GM19397 (cell line): ENCODE data around the gene BORCS8.
A peak's percentile ranks its signal among the peaks of the same experiment; 100 is the strongest.

ENCODE experiments used
- ATAC-seq: cut with Tn5 transposase; IDR thresholded peaks from one replicate; pipeline ENCODE4 v1.9.1; 2021; ENCODE audit warnings: mild to moderate bottlenecking, moderate library complexity; ENCODE audit not compliant: unreplicated experiment

The BORCS8 gene

DNA sequence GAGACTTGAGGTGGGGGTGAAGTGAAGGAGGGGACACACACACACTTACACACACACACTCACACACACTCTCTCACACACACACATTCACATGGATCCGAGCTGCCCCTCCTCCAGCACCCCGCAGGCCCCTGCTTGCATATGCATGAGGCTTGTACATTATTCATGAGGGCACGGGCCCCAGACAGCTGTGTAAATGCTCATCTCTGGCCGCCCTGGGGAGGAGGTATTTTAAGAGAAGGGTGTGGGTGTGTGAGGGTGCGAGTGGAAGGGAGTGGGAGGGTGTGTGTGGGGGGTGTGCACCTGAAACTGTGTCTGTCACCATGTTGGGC, 22.2 kb upstream of the BORCS8 start:
- ATAC-seq, result no peak

DNA sequence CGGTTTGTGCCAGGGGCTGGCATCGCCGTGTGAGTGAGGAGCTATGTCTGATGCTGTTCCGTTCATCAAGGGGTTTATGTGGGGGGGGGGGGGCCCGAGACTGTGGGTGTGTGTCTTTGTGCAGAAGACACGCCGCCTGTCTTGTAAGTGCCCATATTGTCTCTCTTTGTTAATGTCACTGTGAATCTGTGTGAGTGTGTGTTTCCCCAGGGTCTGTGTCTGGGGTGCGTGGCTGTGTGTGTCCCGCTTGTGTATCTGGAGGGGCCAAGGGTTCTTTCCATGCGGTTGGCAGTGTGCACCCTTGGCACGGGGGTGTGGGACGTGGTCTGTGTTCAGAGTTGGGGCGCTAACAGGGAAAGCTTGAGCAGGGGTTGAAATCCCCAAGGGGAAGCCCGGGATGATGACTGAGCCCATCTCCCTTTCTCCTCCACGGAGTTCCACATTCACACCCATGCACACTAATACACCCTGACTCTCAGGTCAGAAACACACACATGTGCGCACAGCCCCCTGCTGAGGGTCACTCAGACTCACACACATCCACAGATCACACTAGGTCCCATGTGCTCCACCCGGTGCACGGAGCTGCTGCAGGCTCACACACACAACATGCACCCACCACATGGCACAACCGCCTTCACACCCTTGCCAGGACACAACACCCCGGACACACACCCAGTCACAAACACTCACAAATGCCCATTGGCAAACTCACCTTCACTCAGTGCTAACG, 21.6 kb upstream of the BORCS8 start:
- no peak for ATAC-seq

DNA sequence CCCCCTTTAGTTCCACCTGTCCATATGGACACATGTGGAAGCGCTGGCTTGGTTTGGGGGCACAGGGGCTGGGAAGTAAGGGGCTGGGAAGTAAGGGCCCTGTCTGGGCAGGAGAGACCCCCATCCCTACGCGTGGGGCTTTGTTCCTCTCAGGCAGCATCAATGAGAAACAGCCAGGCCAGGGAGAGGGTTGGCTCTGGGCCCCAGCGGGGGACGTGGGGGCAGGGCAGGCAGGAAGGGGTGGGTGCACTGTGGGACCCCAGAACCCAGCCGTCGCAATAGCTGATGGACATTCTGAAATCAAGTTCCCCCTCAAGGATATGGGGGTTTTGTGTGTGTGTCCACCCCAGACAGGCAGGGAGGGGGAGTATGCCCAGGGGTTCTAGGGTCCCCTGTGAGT, 21.0 kb upstream of the BORCS8 start:
- ATAC-seq, result no peak

DNA sequence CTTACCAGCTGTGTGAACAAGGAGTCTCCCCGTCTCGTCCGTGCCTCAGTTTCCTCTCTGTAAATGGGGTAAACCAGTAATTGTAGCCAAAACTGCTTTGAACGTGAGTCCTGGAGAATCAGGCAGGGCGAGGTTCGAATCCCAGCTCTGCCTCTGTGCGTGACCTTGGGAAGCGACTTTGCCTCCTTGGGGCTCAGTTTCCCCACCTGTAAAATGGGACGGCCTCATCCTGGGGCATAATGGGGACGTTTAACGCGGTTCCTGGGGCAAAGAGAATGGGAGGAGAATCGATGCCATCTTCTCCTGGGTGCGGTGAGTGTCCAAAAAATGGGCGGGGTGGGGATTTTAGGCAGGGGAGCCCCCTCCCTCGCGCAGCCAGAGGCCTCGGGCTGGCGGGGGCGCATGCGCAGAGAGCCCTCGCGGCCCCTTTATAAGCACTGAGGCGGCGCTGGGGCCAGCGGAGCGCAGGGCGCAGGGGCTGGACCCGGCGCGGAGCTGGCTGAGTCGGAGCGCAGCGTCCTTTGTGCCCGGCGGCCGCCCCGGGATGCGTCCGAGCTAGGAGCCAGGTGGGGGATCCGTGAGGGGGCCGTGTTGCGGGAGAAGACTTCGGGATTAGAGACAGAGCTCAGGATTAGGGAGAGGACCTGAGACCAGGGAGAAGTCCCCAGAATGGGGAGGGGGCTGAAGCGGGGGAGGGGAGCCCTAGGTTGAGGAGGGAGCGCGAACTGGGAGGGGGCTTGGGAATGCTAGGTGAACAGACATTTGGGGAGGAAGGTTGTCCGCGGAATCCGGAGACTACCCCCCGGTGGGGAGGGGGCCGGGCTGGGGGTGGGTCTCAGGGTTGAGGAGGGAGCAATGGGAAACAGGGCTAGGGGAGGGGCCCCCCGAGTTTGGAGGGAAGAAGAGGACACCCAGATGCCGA, 19.8 kb upstream of the BORCS8 start, which contains the start of gene NCAN:
Gene NCAN, plus strand, starts transcription at position 460 of the 922 bp plus-strand sequence. CDS start 4,996 bp downstream, outside the sequence.
- no peak for ATAC-seq

DNA sequence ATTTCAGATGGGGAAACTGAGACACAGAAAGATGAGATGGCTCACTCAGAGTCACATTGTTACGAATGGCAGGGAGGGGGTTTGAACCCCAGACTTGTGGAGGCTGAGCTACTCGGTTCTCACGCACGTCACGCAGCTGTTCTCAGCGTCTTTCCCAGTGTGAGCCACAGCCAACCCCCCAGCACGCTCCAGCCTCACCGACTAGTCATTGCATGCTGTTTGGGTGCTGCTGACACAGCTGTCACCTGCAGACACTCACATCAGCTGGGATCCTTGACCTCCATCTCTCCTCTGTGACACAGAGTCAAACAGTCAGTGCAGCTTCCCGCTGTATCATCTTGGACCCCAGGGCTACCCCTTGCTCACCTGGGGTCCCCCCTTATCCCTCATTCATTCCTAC, 17.4 kb upstream of the BORCS8 start:
- ATAC-seq, result no peak

DNA sequence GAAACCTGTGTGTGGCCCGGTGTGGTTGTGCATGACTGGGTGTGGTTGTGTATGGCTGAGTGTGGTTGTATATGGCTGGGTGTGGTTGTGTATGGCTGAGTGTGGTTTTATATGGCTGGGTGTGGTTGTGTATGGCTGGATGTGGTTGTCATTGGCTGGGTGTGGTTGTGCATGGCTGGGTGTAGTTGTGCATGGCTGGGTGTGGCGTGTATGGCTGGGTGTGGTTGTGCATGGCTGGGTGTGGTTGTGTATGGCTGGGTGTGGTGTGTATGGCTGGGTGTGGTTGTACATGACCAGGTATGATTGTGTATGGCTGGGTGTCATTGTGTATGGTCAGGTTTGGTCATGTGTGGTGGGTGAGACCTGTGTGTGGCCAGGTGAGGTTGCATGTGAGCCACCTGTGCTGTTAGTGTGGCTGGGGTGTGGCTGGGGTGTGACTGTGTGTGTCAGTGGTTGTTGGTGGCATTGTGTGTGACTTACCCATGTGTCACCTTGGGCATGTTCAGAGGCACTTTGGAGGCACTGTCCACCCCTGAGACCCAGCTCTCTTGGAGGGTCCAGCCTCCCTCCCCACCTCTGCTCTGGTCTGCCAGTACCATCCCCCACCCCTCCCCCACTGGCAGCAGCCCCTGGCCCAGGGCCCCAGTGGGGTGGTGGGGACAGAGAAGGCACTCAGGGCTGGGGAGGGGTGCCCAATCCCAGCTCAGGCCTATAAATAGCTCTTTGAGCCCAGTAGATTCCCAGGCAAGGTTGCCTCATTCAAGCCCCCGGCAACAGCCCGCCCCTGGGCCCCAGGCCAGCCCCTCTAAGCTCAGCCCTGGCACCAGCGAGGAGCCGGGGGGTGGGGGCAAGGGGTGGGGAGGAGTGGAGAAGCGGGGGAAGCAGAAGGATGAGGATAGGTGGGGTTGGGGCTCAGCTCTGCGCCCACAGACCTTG, 16.0 kb upstream of the BORCS8 start:
- ATAC-seq, result no peak

DNA sequence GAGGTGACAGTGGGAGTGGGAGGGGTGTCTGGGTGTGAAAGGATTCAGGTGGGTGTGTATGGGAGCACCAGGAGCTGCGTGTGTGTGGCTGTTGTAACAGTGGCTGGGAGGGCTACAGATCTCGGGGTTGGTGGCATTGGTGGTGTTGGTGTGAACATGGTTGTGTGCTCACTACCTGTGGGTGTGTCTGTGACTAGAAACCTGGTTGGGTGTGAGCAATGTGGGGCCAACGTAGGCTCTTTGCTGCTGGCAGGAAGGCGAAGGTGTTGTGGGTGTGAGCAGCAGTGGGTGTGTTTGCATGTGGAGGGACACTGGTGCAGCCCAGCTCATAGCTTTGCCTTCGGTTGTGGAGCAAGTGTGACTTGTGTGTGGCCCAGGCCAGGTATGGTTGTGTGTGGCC, 15.0 kb upstream of the BORCS8 start:
- ATAC-seq, result no peak

DNA sequence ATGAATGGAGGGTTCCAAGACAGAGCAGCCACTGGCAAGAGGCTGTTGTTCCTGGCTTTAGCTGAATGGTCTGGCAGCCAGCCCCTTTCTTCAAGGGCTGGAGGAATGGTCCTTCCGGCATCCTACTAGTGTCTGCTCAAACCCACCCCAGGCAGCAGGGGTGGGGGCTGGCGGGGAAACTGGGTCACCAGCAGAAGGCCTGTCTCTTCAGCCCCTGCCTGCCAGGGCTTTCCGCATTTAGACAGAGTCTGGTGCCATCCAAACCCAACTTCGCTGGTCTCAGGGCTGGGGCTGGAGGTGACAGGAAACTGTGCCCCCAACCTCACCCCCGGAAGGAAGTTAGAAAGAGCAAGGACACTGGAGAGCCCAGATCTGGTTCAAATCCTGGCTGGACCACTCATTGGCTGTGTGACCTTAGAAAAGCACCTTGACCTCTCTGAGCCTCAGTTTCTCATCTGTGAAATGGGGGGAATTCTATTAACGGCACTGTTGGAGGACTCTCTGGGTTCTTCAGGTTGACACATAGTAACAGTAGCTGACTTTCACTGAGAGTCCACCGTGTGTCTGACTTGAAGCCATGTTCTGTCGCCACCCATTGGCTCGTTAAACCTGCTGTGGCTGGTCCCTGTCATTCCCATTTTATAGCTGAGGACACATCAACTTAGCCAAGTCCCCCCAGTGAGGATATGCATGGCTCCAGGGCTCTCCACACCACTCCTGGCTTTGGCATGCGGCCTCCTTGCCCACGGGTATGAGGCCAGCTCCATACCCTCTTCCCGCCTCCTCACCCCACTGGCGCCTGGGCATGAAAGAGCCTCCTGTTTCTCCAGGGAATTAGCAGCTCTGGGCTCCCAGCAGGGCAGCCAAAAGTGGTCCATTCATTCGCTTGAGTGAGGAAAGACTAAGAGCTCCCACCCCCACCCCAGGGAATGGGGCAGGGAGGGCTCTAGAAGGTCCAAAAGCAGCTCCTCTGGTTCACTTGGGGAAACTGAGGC, 13.8 kb upstream of the BORCS8 start:
- no peak for ATAC-seq

DNA sequence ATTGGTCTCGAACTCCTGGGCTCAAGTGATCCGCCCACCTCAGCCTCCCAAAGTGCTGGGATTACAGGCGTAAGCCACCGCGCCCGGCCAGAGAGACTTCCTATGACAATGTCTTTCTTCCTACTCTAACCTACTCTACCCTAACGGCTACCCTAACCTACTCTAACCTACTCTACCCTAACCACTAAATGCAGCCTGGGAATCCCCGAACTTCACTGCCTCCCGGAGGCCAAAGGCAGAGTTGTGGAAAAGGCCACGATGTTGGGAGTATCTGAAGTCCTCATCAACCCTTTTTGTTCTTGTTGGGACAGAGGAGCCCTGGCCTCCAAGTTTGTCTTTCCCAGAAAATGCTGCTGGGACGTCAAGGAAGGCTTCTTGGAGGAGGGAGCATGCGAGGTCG, 12.2 kb upstream of the BORCS8 start:
- no peak for ATAC-seq

DNA sequence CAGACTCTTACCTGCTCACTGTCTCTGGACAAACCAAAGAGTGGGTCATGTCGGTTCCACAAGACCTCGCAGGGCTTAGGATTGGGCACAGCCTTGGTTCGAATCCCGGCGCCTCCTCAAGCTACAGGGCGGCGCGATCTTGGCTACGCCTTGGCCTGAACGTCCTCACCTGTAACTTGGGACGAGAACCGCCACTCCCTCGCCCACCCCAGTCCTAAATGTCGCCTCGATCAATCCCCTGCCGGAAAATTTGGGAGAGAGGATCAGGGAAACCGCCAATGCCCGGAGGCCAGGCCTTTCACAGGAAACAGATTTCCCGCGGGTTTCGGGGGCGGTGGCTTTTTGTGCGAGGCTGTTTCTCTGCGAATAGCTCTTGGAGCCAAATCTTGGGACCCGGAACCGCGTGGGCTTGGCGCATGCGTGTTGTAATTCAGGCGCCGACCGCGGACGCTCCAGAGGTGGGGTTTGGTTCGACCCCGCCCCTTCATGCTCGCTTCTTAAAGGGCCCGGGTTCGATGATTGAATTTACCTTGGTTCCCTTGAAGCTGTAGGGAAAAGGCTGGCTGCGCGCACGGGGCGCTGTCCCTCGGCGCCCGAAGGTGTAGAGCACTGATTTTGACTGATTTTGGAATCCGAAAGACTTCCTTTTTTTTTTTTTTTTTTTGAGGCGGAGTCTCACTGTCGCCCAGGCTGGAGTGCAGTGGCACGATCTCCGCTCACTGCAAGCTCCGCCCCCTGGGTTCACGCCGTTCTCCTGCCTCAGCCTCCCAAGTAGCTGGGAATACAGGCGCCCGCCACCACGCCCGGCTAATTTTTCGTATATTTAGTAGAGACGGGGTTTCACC, 11.3 kb upstream of the BORCS8 start, which contains the start of gene NR2C2AP:
Gene NR2C2AP, minus strand, starts transcription at position 403 of the 845 bp plus-strand sequence. Its CDS starts 354 bp downstream, at position 49.
- ATAC-seq, result peak; percentile 76

DNA sequence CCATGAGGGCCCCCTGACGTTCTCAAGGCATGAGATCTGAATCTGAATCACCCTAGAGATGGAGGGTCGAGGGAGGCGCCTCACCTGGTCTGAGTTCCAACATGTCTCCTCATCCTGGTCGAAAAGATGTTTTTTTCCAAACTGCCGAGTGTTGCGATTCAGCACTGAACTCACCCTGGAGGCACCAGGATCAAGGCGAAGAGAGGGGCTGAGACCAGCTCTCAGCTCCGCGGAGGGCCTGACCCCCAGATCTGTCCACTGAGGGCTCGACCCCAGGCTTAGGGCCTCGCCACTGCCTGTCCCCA, 10.7 kb upstream of the BORCS8 start:
- no peak for ATAC-seq

DNA sequence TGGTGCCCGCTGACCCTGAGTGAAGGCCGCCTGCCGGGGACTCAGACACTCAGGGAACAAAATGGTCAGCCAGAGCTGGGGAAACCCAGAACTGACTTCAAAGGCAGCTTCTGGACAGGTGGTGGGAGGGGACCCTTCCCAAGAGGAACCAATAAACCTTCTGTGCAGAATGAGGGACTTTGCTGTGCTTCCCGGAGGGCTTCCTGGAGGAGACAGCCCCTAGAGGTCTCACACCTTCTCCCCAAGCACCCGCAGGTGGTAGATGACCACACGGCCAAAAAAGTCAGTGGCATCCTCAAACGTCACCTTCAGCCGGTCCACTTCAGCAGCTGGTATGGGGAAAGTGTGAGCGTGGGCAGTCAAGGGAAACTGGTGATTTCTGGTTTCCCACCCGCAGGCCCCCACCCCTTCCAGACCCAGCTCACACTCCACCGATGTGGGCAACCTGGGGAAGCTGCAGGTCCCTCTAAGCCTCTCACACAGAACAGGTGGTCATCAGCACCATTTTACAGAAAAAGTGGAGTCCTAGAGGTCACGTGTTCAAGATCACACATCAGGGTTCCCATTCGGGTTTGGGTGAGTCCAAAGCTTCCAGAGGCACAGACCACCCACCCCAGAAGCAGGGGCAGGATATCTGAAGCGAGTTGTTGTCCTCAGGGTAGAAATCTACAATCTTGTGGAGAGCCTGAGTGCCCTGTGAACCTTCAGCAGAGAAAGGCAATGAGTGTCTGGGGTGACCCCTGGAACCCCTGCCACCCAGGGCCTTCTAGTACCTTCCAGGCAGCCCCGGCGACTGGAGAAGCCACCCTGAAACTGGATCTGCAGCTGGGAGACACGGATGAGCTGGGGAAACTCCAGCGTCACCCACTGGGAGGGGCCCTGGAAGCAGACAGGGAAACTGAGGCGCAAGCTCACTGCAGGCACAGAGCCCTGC, 10.0 kb upstream of the BORCS8 start:
- no peak for ATAC-seq

DNA sequence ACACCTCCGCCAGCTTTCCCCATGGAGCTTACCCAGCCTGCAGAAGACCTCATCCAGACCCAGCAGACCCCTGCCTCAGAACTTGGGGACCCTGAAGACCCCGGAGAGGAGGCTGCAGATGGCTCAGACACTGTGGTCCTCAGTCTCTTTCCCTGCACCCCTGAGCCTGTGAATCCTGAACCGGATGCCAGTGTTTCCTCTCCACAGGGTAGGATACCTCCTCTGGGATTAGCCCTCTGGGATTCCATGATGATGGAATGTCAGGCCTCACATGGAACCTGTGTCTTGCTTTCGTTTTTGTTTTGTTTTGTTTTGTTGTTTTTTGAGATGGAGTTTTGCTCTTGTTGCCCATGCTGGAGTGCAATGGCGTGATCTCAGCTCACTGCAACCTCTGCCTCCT, 2.0 kb upstream of the BORCS8 start:
- no peak for ATAC-seq

DNA sequence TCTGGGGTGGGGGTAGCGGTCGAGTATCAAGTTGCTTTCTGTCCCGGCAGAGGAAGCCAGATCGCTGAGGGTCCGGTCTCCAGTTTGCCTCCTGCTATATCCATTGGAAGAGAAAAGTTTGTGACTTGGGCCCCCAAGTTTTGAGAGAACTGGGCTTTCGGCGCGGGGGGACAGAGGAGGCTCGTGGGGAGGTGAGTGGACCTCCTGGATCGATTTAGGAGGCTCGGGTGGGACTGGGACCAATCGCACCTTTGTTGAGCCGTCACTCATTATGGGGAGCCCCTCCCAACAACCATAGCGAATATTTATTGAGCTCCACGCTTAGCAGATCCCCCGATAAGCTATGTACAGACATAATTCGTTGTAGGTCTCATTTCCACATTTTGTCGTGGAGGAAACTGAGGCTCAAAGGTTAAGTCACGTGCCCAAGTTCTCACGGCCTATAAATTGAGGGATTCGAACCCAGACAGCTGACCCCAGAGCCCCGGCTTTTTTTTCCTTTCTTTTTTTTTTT, 1.0 kb upstream of the BORCS8 start:
- ATAC-seq, result no peak

DNA sequence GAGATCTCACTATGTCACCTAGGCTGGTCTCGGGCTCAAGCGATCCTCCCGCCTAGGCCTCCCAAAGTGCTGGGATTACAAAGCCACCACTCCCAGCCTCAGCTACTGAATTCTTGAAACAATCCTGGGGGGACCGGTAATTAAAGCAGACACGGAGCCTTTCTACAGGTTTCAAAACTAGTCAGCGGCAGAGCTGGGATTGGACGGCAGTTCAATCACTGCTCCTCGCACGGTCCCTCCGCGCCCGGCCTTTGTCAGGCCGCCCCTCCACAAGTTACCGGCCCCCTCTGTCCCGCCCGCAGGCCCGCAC, 229 bp downstream of the BORCS8 start:
- ATAC-seq, result no peak

DNA sequence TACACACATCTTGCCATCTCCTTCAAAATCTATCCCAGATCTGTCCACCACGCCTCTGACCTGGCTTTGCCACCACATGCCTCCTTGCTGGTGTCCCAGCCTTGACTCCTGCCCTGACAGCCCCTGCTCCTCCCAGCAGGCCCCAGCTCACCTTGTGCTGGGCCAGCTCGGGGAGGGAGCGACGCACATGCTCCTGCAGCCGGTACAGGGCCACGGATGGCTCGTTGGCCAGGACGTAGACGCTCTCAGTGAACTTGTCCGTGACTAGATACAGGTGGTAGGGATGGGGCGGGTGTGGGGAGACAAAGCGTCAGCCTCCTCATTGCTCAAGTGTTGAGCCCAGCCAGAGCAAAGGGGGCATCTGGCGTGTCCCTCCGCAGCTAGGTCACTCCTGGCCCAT, 5.2 kb downstream of the BORCS8 start:
- no peak for ATAC-seq

DNA sequence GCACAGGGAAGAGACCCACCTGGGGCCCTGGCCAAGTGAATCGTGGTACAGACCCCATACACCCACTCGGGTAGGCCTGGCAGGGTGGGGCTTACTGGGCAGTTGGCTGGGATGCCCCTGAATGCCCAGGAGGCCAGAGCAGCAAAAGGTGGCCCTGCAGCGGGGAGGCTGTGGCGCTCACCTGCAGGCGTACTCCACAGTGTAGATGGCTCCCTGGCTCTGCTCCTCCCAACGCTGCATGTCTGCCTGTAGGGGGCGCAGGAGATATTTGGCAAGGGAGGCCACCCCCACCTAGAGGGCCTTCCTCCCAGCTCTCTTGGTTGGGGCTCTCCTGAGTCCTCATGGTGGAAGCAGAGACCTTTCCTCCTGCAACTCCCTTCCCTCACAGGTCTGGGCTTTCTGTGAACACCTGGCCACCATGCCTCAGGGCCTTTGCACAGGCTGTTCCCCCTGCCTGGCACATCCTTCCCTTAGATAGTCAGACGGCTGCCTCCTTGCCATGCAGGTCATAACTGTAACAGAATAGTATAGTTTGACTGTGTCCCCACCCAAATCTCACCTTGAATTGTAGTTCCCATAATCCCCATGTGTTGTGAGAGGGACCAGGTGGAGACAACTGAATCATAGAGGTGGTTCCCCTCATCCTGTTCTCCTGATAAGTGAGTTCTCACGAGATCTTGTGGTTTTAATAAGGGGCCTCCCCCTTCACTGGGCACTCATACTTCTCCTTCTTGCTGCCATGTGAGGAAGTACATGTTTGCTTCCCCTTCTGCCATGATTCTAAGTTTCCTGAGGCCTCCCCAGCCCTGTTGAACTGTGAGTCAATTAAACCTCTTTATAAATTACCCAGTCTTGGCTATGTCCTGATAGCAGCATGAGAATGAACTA, 5.9 kb downstream of the BORCS8 start:
- no peak for ATAC-seq
